ENCODE data around the gene ZKSCAN2.

Gene ZKSCAN2

GRCh38 chr16:25222959-25223358, 34.7 kb downstream of the ZKSCAN2 start:
- DNase-seq = no peak

- no peak for DNase-seq
These were observed 38.4 kb downstream of the ZKSCAN2 start for GRCh38 chr16:25219070-25219737.

- DNase-seq = no peak
These were observed 39.7 kb downstream of the ZKSCAN2 start for GRCh38 chr16:25217921-25218320.

- DNase-seq = no peak
These were observed 40.5 kb downstream of the ZKSCAN2 start for GRCh38 chr16:25217112-25217511.

GRCh38 chr16:25213709-25214397, 43.8 kb downstream of the ZKSCAN2 start:
- DNase-seq = no peak

GRCh38 chr16:25212636-25213035, 45.0 kb downstream of the ZKSCAN2 start:
- no peak for DNase-seq

- no peak for DNase-seq
These were observed 46.9 kb downstream of the ZKSCAN2 start for GRCh38 chr16:25210758-25211157.

- no peak for DNase-seq
These were observed 58.2 kb downstream of the ZKSCAN2 start for GRCh38 chr16:25199457-25199856.

- DNase-seq = no peak
These were observed 59.6 kb downstream of the ZKSCAN2 start for GRCh38 chr16:25198021-25198420.

GRCh38 chr16:25194273-25194878, 63.3 kb downstream of the ZKSCAN2 start:
- no peak for DNase-seq

- no peak for DNase-seq
These were observed 65.5 kb downstream of the ZKSCAN2 start for GRCh38 chr16:25192096-25192495.

- DNase-seq = no peak
These were observed 68.3 kb downstream of the ZKSCAN2 start for GRCh38 chr16:25189305-25189704.

- no peak for DNase-seq
These were observed 70.2 kb downstream of the ZKSCAN2 start for GRCh38 chr16:25187491-25187795.

Data from activated gamma-delta T cell (primary cell).